CD4-positive, alpha-beta T cell treated with Interleukin-2 at 100 ng/mL for 4 hours (primary cell): ENCODE measurements around the gene U2AF2.
A peak's percentile ranks its signal among the peaks of the same experiment; 100 is the strongest.

Experiments
- DNase-seq: peaks from one replicate; pipeline ENCODE4 v3.0.0-alpha.2; 2020; ENCODE audit warnings: low spot score

The U2AF2 gene

DNA sequence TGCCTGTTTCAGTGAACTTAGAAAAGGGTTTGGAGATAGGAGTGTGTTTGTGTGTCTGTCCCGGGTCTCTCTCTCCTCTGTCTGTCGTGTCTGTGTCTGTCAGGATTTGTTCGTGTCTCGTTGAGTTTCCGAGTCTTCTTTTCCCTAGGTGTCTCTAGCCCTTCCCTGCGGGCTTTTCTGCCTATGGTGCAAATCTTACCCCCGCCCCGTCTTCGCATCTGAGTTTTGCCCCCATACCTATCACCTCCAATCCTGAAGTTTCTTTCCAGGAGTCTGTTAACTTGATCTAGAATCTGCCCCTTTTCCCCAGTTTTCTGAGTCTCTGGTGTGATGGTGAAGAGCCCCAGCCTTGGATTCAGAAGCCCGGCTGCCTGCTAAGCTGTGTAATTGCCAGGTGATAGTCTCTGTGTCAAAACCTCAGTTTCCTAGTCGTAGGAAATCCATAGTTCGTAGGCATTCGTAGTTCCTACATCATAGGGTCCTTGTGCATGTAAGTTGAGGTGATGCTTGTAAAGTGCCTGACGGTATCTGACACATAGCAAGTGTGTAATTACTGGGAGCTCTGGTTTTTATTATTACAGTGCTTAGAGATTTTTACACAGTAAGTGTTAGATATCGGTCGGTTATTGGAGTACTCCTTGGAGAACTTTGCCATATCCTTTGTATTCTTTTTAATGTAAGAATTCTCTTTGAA lies 21.0 kb downstream of the U2AF2 start:
- no peak for DNase-seq

DNA sequence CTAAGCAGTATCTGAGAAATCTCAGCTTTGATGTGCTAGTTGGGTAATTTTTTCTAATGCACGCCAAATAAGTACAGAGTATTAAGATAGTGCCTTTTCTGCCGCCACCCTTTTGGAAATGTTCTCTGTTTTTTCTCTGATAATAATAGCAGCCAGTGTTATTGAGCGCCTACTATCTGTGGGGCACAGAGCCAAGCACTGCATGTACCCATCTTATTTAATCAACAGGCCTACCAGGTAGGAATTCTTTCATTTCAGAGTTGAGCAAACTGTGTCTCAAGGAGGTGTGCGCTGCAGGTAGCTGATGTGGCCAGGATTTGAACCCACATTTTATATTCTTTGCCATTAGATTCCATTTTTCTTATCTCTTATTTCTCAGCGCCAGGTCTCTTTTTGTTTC lies 21.5 kb downstream of the U2AF2 start:
- no peak for DNase-seq

DNA sequence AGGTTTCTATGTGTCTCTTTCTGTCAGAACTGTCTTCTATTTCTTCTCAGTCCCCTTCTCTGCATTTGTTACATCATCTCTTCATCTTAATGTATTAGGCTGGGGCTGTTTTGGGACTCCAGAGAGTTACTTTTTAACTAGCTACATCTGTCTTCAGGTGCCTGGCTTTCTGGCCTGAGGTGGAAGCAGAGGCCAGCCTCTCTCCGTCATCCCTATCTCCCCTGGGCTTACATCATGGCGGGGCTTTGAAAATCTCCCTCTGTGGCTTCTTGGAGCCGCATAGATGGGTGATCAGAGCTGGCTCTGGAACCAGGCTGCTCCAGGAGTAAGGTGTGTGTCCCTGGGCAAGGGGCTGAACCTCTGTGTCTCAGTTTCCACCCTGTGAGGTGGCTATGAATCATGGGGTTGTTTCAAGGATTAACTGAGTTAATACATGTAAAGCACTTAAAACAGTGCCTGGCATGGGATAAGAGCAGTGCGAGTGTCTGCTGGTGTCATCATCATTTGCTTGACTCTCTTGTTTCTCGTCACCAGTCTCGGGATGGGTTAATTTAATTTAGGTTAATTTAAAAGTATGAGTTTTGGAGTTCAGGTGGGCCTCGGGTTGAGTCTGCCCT lies 22.2 kb downstream of the U2AF2 start:
- DNase-seq: no peak

DNA sequence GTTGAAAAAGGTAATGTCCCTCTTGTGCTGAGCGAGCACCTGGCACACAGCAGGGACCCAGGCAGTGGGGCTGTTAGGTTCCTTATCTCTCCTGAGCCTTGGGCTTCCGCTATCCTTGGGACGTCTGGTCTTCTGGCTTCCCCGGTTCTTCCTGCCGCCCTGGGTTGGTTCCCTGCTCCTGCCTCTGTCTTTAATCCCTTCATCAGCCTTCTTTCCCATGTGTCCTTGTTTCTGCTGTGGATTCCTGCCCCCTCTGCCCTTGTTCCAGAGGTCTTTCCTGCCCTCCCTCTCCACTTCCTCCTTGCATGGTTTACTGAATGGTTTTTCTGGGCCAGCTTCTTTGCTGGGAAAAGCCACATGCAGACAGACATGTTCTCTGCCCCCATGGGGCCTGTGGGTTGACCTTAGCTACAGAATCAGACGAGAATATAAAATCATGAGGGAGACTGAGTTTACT lies 22.8 kb downstream of the U2AF2 start:
- DNase-seq: no peak

DNA sequence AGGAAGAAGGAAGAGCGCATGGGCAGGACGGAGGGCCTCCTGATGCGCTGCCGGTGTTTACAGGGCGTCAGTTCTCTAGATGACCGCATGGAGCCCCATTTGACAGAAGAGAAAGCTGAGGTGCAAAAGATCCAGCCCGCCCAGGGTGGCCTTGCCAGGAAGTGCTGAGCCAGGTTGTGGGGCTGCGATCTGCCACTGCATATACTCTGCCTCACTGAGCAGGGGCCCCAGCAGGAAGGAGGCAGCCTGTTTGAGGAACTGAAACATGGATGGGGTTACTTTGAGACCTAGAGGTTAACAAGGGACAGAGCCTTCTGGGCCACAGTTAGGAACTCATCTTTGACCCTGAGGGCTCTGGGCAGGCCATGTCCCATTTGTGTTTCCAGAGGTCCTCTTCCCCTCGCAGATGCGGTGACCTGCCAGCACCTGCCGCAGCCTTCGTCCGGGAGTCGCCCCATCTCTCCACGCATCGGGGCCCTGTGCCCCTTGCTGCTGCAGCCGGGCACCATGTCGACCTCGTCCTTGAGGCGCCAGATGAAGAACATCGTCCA lies 23.4 kb downstream of the U2AF2 start:
- DNase-seq: peak; percentile 4

DNA sequence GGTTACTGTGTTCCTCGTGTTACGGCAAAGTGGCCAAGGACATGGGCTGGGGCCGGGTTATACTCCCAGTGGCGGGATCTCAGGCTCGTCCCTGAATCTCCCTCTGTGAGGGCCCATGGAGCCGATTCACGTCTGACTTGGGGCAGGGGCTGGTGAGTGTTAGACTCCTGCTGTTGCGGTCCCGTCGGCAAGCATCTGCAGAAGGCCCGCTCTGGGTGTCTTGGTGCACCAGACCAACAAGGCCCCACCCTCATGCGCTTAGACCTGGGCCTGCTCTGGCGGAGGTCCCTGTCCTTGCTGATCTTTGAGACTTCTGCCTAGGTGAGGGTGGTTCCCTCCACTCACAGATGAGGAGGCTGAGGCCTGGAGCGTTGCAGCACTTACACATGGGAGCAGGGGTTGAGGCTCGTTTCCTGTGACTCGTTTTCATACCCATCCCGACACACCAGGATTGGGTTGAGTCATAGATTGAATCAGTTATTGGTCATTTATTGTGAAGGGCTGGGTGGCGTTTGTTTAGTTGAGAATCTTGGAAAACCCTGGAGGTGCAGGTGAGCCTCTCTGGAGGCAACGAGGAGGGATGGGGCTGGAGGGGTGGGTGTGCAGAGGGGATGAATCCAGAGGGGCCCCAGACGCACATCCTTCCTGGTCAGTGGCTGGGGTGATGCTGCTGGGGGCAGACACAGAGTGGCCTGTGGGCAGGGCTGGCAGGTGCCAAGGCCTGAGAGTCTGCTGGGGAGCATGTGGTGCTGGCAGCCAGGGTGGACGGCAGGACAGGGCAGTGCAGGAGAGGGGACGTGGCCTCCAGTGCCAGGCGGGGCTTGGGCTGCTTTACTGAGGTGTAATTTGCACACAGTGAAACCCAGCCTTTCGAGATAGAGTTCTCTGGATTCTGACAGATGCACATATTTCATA lies 24.8 kb downstream of the U2AF2 start:
- DNase-seq: no peak

DNA sequence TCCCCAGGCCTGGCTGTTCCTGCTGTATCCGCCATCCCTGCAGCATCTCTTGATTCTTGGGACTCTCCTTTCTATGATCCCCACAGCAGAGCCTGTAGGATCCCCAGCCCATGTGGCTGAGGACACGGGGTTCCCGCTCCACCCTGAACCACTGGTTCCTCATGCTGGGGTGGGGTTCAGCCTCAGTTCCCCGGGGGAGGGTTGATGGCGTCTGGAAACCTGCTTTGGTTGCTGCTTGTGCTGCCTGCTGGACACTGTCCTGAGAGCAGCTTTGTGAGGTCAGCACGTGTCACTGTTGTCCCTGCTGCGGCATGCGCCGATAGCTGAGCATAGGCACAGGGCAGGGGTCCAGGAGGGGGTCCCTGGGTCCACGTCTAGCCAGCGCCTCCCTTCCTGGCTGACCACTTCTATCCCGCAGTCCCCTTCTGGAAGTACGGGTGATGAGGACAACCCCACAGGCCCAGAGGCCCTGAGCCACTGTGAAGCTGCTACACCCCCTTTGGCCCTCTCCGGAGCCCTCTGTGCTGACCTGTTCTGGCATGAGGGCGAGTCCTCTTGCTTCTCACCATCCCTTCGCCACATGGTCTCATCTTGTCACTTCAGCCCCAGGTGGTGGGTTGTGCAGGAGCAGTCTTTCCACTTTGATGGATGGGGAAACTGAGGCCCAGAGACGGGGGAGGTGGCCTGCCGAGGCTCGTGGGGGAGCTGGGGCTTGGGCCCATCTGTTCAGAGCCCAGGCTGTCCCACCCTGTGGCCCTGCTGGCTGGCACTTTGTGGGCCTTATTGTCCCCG lies 25.7 kb downstream of the U2AF2 start:
- DNase-seq: no peak

DNA sequence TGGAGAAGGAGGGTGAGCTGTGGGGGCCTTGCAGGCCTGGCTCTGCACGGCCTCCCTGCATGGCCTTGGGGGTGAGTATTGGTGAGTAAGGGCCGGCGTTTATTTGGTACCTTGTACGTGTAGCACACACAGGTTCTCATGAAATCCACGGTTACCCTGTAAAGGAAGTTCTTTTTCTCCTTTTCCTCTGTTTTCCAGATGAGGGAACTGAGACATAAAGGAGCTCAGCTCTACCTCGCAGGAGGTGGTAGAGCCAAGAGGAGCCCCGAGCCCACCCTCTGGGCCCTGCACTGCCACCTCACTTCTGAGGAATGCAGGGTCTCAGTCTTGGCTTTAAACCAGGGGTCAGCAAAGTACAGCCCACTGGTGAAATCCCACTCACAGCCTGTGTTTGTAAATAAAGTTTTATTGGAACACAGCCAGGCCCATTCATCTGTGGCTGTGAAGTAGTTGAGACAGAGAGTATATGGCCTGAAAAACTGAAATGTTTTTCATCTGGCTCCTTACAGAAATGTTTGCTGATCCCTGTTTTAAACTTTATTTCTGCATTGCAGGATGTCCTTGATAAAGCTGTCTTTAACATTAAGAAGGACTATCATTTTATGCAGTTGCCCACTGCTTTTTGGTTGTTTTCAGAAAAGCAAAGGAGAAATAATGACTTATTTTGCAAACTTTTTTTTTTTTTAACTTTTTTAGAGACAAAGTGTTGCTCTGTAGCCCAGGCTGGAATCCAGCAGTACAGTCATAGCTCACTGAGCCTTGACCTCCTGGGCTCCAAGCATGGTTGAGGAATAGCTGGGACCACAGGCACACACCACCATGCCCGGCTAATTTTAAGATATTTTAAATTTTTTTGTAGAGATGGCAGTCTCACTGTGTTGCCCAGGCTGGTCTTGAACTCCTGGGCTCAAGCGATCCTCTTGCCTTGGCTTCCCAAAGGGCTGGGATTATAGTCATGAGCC lies 26.6 kb downstream of the U2AF2 start:
- no peak for DNase-seq

DNA sequence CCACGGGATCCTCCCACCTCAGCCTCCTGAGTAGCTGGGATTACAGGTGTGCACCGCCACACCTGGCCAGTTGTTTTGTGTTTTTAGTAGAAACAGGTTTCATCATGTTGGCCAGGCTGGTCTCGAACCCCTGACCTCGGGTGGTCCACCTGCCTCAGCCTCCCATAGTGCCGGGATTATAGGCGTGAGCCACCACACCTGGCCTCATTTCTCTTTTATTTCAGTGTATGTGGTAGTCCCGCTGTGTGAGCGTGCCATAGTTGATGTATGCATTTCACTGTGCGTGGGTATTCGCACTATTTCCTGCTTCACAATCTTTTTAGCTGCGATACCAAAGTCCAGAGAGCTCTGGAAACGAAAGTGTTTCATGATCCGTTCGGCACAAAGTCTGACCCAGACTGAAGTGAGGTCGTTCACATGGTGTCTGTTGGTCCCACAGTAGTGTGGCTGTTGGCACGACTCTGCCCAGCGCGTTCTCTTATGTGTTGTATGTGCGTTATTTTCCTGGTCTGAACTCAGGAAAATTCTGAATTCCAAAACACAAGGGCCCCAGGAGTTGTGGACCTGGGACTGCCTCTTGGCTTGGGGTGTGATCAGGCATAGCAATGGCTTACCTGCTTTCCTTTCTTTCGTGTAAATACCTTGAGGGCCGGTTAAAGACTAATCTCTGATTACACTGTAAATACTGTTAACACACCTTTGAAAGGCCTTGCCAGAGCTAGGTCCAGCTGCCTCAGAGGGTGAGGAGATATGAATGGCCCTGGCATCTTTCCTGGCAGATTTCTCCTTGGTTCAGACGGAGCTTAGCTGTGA lies 28.8 kb downstream of the U2AF2 start:
- no peak for DNase-seq

DNA sequence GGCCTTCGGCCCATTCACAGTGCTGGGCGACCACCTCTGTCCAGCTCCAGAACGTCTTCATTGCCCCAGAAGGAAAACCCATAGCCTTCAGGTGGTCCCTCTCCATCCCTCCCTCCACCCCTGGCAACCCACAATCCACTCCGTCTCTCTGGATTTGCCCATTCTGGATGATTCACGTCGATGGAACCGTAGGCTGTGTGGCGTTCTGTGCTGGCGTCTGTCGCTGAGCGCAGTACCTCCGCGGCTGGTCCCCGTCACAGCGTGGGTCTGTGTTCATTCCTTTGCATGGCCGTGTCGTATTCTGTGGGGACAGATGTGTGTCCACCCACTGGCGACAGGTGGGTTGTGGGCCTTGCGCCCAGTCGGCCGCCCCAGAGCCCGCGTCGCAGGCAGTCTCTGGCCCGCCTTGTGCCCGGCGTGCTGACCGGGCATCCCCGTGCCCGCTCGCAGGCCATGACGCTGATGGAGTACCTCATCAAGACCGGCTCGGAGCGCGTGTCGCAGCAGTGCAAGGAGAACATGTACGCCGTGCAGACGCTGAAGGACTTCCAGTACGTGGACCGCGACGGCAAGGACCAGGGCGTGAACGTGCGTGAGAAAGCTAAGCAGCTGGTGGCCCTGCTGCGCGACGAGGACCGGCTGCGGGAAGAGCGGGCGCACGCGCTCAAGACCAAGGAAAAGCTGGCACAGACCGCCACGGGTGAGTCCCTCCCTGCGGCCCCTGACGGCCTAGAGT lies 30.3 kb downstream of the U2AF2 start:
- DNase-seq: no peak

DNA sequence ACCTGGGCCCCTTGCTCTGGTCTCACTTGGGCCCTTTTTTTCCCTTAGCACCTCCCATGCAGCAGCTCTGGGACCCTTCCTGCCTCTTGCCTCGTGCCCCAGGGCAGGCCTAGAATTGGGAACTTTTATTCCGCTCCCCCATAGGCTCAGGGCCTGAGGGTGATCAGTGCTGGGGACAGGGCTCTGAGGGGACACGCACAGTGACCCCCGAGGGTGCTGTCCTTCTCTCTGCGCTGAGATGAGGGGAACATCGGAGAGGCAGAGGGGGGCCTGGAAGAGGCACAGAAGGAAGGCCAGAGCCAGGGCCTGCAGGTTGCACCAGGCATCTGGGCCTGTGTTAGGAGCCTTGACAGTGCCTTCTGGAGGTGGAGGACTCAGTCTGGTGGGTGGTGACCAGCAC lies 30.9 kb downstream of the U2AF2 start:
- no peak for DNase-seq

DNA sequence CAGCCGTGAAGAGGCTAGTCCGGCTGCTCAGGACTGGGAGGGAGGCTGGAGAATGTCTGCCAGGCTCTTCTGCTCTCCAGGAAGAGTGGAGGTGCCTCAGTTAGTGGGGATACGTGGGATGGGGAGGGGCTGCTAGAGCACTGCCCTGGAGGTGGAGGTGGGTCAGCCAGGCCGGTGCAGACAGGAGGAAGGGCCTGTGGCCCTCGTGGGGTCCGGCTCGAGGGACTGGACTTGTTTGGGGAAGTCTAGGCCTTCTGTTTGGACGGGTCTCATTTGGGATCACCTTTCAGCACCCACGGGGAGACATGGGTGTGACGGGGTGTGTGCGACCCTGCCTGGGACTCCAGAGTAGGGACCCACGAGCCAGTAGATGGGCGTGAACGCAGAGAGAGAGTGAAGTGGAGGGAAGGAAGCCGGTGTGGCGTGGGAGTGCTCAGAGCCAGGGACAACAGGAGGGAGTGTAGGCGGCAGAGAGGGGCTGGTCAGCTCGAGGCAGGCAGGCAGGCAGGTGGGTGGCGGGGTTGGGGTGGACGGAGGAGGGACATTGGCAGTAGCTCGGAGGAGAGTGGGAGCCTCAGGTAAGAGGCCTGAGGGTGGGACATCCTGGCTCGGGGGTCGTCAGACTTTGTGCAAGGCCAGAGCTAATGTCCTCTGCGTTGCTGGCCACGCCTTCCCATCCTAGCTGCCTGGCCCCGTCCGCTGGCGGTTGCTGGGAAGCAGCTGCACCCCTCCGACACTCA lies 31.6 kb downstream of the U2AF2 start:
- DNase-seq: no peak

DNA sequence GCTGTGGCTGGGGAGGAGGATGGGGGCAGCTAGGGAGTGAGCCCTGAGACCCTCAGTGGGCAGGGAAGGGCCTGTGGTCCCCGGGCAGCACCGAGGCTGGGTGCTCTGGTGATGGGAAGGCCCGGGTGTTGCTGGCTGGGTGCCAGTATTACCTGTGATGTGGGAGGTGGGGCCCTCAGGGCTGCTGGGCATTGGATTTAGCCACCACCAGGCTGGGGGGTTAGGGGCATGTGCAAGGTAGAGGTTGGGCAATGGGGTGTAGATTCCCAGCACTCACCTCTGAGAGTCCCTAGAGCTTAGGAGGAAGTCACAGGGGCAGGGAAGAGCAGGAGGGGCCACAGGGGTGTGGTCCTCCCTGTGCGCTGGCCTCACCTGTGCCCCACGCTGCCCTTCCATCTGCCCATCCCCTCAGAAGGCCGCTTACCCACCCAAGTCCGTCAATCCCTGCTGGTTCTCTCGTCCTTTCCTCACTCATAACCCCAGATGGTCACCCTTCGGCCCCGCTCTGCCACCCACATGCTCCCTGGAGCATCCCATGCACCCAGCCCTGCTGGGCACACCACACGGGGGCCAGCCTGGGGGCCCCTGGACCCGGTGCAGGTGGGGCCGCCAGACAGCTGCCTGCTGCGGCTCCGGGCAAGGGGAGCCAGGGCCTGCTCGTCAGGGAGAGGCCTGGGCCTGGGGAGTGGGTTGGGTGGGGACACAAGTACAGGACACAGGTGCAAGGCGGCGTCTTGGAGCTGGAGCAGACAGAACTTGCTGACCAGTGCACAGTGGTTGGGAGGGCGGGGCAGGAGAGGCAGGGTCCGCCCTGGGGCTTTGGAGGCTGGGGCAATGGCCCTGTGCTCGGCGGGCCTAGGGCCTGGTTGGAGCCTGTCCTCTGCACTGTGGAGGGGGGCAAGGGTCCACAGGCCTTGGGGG lies 32.7 kb downstream of the U2AF2 start:
- DNase-seq: no peak

DNA sequence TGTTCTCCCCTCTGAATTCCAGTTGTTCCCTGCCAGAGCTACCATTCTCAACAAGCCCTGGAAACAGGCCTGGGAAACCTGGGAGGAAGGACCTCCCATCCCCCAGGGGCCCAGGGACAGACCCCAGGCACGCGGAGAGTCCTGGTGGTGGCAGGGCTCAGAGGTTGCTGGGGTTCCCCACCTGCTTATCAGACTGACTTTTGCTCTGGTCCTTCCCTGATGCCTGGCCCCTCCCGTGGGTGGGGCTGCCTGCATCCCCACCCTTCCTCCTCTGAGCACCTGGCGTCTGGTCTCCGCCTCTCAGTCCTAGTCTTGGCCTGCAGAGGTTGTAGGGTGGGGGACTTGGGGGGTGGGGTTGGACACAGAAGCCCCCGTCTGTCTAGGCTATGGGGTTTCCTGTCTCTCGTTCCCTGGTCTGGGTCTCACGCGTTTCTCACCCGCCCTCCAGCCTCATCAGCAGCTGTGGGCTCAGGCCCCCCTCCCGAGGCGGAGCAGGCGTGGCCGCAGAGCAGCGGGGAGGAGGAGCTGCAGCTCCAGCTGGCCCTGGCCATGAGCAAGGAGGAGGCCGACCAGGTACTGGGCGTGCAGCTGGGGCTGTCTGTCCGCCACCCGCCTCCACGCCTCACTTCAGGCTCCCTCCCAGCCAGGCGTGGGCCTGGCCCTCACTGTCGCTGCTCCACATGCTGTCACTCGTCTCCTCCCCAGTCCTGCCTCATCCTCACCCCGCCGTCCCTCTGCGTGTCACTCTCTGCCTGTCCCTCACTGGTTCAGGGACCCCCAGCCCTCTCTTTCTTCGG lies 33.8 kb downstream of the U2AF2 start:
- no peak for DNase-seq

DNA sequence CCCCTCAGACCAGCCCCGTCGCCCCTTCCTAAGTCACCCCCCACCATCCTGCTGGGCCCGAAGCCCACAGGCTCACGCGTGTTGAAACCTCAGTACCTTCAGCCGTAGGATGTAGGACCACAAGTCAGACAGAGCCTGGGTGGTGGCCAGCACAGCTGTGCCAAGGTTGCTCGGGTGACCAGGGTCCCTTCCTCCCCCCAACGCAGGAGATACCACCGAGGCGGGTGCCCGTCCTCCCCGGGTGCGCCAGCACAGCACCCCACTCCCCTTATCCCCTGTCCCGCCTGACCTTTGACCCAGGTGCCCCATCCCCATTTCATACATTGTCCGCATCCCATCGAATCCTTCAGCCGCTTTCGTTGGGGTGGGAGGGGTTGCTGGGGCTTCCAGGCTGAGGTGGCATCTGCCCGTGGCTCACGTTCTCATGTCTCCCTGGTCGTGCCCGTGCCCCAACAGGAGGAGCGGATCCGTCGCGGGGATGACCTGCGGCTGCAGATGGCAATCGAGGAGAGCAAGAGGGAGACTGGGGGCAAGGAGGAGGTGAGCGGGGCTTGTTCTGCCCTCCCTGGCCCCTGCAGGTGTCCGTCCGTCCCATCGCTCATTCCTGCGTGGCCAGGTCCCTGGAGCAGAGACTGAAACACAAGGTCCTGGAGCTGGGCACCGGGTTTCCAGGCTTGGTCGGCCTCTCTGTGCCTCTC lies 34.7 kb downstream of the U2AF2 start:
- DNase-seq: no peak
